ENCODE measurements around the gene PSD4. TPM values are rescaled to one million over a fixed set of nuclear protein-coding genes. Genes with fewer than 3 reads are reported as not detected.

Gene PSD4
- total and polyA plus RNA-seq, 2 donors from 2014 or later = 16.2 to 42.0 TPM

DNA sequence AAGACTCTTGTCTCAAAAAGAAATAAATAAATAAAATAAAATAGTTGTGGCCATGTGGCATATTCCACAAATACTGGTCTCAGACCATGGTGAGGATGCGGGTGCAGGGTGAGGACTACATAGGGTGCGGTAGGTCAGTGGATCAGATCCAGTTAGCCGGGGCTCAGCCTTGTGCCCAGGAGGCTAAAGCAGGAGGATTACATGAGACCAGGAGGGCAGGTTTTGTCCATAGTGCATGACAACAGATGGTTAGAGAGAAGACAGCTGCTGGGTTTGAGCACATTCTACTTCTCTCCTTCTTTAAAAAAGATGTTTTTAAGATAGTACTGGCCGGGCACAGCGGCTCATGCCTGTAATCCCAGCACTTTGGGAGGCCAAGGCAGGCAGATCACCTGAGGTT, 12.8 kb upstream of the PSD4 start:
- peak in 1 of 5 donors; percentile 19 for DNase-seq
- H3K27ac ChIP-seq (ENCODE audit: low read depth in 2 of 2, low read length in 2 of 2) = no peak overlapping the region
- no peak overlapping the region for H3K9ac ChIP-seq (ENCODE audit: low read length in 3 of 3)
- H3K4me3 ChIP-seq (ENCODE audit: low read length in 3 of 3) = no peak overlapping the region
- no peaks in the 10 kb centered on the region for H3K9me3 ChIP-seq (ENCODE audit: control insufficient read depth in 2 of 3, insufficient read depth in 1 of 3, low read length in 3 of 3)
- intact Hi-C loops (cut with DNase I) = no loop called here
- H3K36me3 ChIP-seq (ENCODE audit: control insufficient read depth in 2 of 3, insufficient read depth in 3 of 3, low read length in 3 of 3) = no peaks in the 10 kb centered on the region
- no peaks in the 10 kb centered on the region for H3K27me3 ChIP-seq (ENCODE audit: control insufficient read depth, insufficient read depth, low read length)
- no peak for TF ChIP-seq CTCF (IDR thresholded peaks at IDR 0.05; ENCODE audit: borderline replicate concordance, extremely low read depth, insufficient read depth)
- FAIRE-seq = no peak
- H3K4me1 ChIP-seq (ENCODE audit: control insufficient read depth in 2 of 3, insufficient read depth in 2 of 3, low read depth in 1 of 3, low read length in 3 of 3) = peaks cover 0 to 3% (median 0%) of the 10 kb centered on the region in 3 donors

- Histone ChIP-seq H3K9me3 (ENCODE audit: control insufficient read depth in 2 of 3, insufficient read depth in 1 of 3, low read length in 3 of 3) (no peaks in the 10 kb centered on the region), H3K9ac (ENCODE audit: low read length in 3 of 3) (no peak overlapping the region), H3K36me3 (ENCODE audit: control insufficient read depth in 2 of 3, insufficient read depth in 3 of 3, low read length in 3 of 3) (no peaks in the 10 kb centered on the region), H3K27me3 (ENCODE audit: control insufficient read depth, insufficient read depth, low read length) (no peaks in the 10 kb centered on the region), H3K4me1 (ENCODE audit: control insufficient read depth in 2 of 3, insufficient read depth in 2 of 3, low read depth in 1 of 3, low read length in 3 of 3) (peaks cover 0 to 4% (median 3%) of the 10 kb centered on the region in 3 donors), H3K4me3 (ENCODE audit: low read length in 3 of 3) (no peak overlapping the region), H3K27ac (ENCODE audit: low read depth in 2 of 2, low read length in 2 of 2) (no peak overlapping the region)
- DNase-seq (peak in 1 of 5 donors; percentile 37), FAIRE-seq (no peak)
- TF ChIP-seq CTCF (IDR thresholded peaks at IDR 0.05; ENCODE audit: borderline replicate concordance, extremely low read depth, insufficient read depth) = no peak
- intact Hi-C loops (cut with DNase I) = no loop called here
These were observed 11.6 kb upstream of the PSD4 start for GRCh38 chr2:113162173-113162572.

GRCh38 chr2:113162869-113163268, 10.9 kb upstream of the PSD4 start:
- no peaks in the 10 kb centered on the region for H3K27me3 ChIP-seq (ENCODE audit: control insufficient read depth, insufficient read depth, low read length)
- intact Hi-C loops (cut with DNase I) = no loop called here
- peaks cover 0 to 8% (median 4%) of the 10 kb centered on the region in 3 donors for H3K4me1 ChIP-seq (ENCODE audit: control insufficient read depth in 2 of 3, insufficient read depth in 2 of 3, low read depth in 1 of 3, low read length in 3 of 3)
- H3K9me3 ChIP-seq (ENCODE audit: control insufficient read depth in 2 of 3, insufficient read depth in 1 of 3, low read length in 3 of 3) = no peaks in the 10 kb centered on the region
- H3K4me3 ChIP-seq (ENCODE audit: low read length in 3 of 3) = no peak overlapping the region
- no peak overlapping the region for H3K9ac ChIP-seq (ENCODE audit: low read length in 3 of 3)
- no peak for FAIRE-seq
- H3K36me3 ChIP-seq (ENCODE audit: control insufficient read depth in 2 of 3, insufficient read depth in 3 of 3, low read length in 3 of 3) = no peaks in the 10 kb centered on the region
- no peak for TF ChIP-seq CTCF (IDR thresholded peaks at IDR 0.05; ENCODE audit: borderline replicate concordance, extremely low read depth, insufficient read depth)
- DNase-seq = no peak
- no peak overlapping the region for H3K27ac ChIP-seq (ENCODE audit: low read depth in 2 of 2, low read length in 2 of 2)

Data from kidney (tissue), 14 donors.